HepG2 (cell line): ENCODE measurements around the gene FLT3LG. TPM values are rescaled to one million over a fixed set of nuclear protein-coding genes. Genes with fewer than 3 reads are reported as not detected.

ENCODE experiments used
- ATAC-seq: fragments of 200-7000 bp; cut with Tn5 transposase; 3 replicates; pipeline ENCODE4 v1.9.1; 2020; ENCODE audit warnings: mild to moderate bottlenecking, moderate library complexity
- BruUV-seq: library from RNA; stranded (reverse); fragments of 400-500 nt; replicated peaks from 2 replicates; lab custom pipeline; 2021; lab: Mats Ljungman, UMichigan
- CTCF ChIA-PET: fragments of 300-600 bp; formaldehyde crosslinking; extraction: SDS; loops from one replicate; lab custom pipeline; 2021; ENCODE audit warnings: low total read pairs, inconsistent platforms, low intra/inter-chr PET ratio; lab: Yijun Ruan, JAX
- POLR2A ChIA-PET: fragments of 350-600 bp; sonication (Branson Sonifier 250); formaldehyde crosslinking; loops from one replicate; lab custom pipeline; 2020; ENCODE audit warnings: antibody characterized with exemption, inconsistent platforms; lab: Yijun Ruan, JAX
- DNase-seq: peaks from one replicate; pipeline ENCODE4 v3.0.0-alpha.2; 2015; ENCODE audit warnings: low spot score
- FAIRE-seq: peaks from 3 replicates; lab custom pipeline; 2011; peaks lifted over from hg19 to GRCh38; lab: Jason Lieb, UNC
- H2AFZ ChIP-seq: one replicate; pipeline ENCODE4 v1.6.1; 2011; ENCODE audit warnings: low read length, inconsistent platforms
- H3K27ac ChIP-seq: fragments of 300-600 bp; 3 replicates; pipeline ENCODE4 v1.8.0; 2011; ENCODE audit warnings: mixed run types, mild to moderate bottlenecking, mixed read lengths, low read length, inconsistent platforms; ENCODE audit not compliant: insufficient read depth; ENCODE audit errors: extremely low read length
- H3K27me3 ChIP-seq, 2 experiments: fragments of 200-600 bp in 1 of 2; 2 replicates in 1 of 2; 3 replicates in 1 of 2; pipeline versions ENCODE4 v1.6.0 to v1.8.0; 2011; ENCODE audit warnings: low read length in 2 of 2, mild to moderate bottlenecking in 2 of 2, moderate library complexity in 2 of 2, inconsistent platforms in 1 of 2; ENCODE audit not compliant: insufficient read depth in 2 of 2, control insufficient read depth in 1 of 2
- H3K36me3 ChIP-seq, 2 experiments: fragments of 200-600 bp in 1 of 2; replicated peaks in 1 of 2; 2 replicates in 1 of 2; 3 replicates in 1 of 2; pipeline versions ENCODE4 v1.5.1 to v1.8.0; 2011; ENCODE audit warnings: low read length in 2 of 2, inconsistent platforms in 1 of 2; ENCODE audit not compliant: insufficient read depth in 2 of 2, control insufficient read depth in 1 of 2
- H3K4me1 ChIP-seq: 2 replicates; pipeline ENCODE4 v1.5.1; 2012; ENCODE audit warnings: low read length, inconsistent platforms; ENCODE audit not compliant: insufficient read depth
- H3K4me2 ChIP-seq: 2 replicates; pipeline ENCODE4 v1.6.0; 2011; ENCODE audit warnings: low read depth, low read length, inconsistent platforms
- H3K4me3 ChIP-seq, 3 experiments: fragments of 200-600 bp in 1 of 3; sonication (generic), shearing (Covaris generic) in 1 of 3; replicated peaks in 1 of 3; 2 replicates each; pipeline ENCODE4 v1.5.1; 2011 to 2016; ENCODE audit warnings: low read length in 3 of 3, inconsistent platforms in 2 of 3, low read depth in 2 of 3, mild to moderate bottlenecking in 2 of 3, control low read depth in 1 of 3, mixed read lengths in 1 of 3; ENCODE audit not compliant: insufficient read depth in 1 of 3
- H3K79me2 ChIP-seq: one replicate; pipeline ENCODE4 v1.6.1; 2011; ENCODE audit warnings: low read length, inconsistent platforms; ENCODE audit not compliant: insufficient read depth
- H3K9ac ChIP-seq: 2 replicates; pipeline ENCODE4 v1.6.0; 2011; ENCODE audit warnings: mild to moderate bottlenecking, low read depth, low read length, inconsistent platforms; ENCODE audit not compliant: insufficient read depth
- H3K9me3 ChIP-seq: 2 replicates; pipeline ENCODE4 v1.5.1; 2012; ENCODE audit warnings: mild to moderate bottlenecking, low read length
- H4K20me1 ChIP-seq: 2 replicates; pipeline ENCODE4 v1.6.0; 2011; ENCODE audit warnings: inconsistent platforms, mild to moderate bottlenecking, low read length, moderate library complexity; ENCODE audit not compliant: insufficient read depth
- ASH2L ChIP-seq: fragments of 300-600, 200-600 bp; sonication (generic); IDR thresholded peaks from 2 replicates; pipeline ENCODE4 v1.7.0; 2017; ENCODE audit warnings: low read depth, mild to moderate bottlenecking, moderate library complexity, mixed read lengths, low read length; ENCODE audit not compliant: insufficient read length
- KDM6A ChIP-seq: IDR thresholded peaks from 2 replicates; pipeline ENCODE4 v1.6.1; 2016; ENCODE audit warnings: low read depth
- MAFF ChIP-seq: IDR thresholded peaks from 2 replicates; pipeline ENCODE4 v1.6.1; 2011; ENCODE audit warnings: low read depth, low read length, improper control_type of control experiment
- MAFK ChIP-seq, 2 experiments: IDR thresholded peaks in 1 of 2; conservative IDR thresholded peaks in 1 of 2; 2 replicates each; pipeline ENCODE4 v1.6.1; 2011; ENCODE audit warnings: improper control_type of control experiment in 2 of 2, low read length in 2 of 2
- NR1H2 ChIP-seq: sonication (generic); formaldehyde crosslinking; IDR thresholded peaks from 2 replicates; pipeline ENCODE4 v1.8.1; 2022; ENCODE audit warnings: low read depth, missing genetic modification reagents, borderline replicate concordance
- NR2F2 ChIP-seq: IDR thresholded peaks from 2 replicates; pipeline ENCODE4 v1.6.1; 2012; ENCODE audit warnings: low read depth, inconsistent platforms, borderline replicate concordance
- PHB2 ChIP-seq: fragments of 450-650 bp; IDR thresholded peaks from 2 replicates; pipeline ENCODE4 v1.6.1; 2018; ENCODE audit not compliant: partially characterized antibody
- REXO4 ChIP-seq: sonication (generic); formaldehyde crosslinking; IDR thresholded peaks from 2 replicates; pipeline ENCODE4 v1.8.0; 2022; ENCODE audit warnings: missing genetic modification reagents, mild to moderate bottlenecking, borderline replicate concordance
- TEAD2 ChIP-seq: sonication (generic); formaldehyde crosslinking; IDR thresholded peaks from 2 replicates; pipeline ENCODE4 v1.9.0; 2021; ENCODE audit warnings: missing genetic modification reagents
- ZBTB33 ChIP-seq: sonication (generic); formaldehyde crosslinking; IDR thresholded peaks from 2 replicates; pipeline ENCODE4 v1.4.0; 2020; ENCODE audit warnings: missing genetic modification reagents
- ZFYVE20 ChIP-seq: sonication (generic); formaldehyde crosslinking; IDR thresholded peaks from 2 replicates; pipeline ENCODE4 v1.8.0; 2023; ENCODE audit warnings: low read depth, mild to moderate bottlenecking, moderate library complexity, missing genetic modification reagents, borderline replicate concordance
- ZNF121 ChIP-seq: sonication (generic); formaldehyde crosslinking; IDR thresholded peaks from 2 replicates; pipeline ENCODE4 v1.5.0; 2020; ENCODE audit warnings: mild to moderate bottlenecking, missing genetic modification reagents
- ZNF260 ChIP-seq: sonication (generic); formaldehyde crosslinking; IDR thresholded peaks from 2 replicates; pipeline ENCODE4 v1.4.0; 2020; ENCODE audit warnings: missing genetic modification reagents, low read depth, mild to moderate bottlenecking, borderline replicate concordance
- ZNF329 ChIP-seq: sonication (generic); formaldehyde crosslinking; IDR thresholded peaks from 2 replicates; pipeline ENCODE4 v1.9.0; 2021; ENCODE audit warnings: low read depth, mild to moderate bottlenecking, missing genetic modification reagents
- WGBS: methylation state at CpG from one replicate; pipeline ENCODE4 v1.1.6; 2017; ENCODE audit warnings: low lambda C conversion rate; 5-methylcytosine and 5-hydroxymethylcytosine counted together
- in situ Hi-C: cut with HindIII; loops from 2 replicates; pipeline ENCODE4 v1.10.0; 2017; ENCODE audit warnings: low pct_unique_long_range_greater_than_20kb; ENCODE audit not compliant: extremely low pct_ligation_motif_present
- intact Hi-C: fragments of 100-400 bp; cut with micrococcal nuclease; formaldehyde crosslinking; loops from one replicate; pipeline ENCODE4 v1.10.0; 2022; ENCODE audit not compliant: unreplicated experiment
- polyA plus RNA-seq, 8 experiments: library from polyadenylated mRNA; depleted of rRNA in 3 of 8; stranded (reverse) in 7 of 8; unstranded in 1 of 8; fragments of >200 nt; fragmentation: Illumina TruSeq in 4 of 8; extraction: Trizol in 4 of 8; gene quantifications; 2 replicates each; pipeline versions ENCODE4 v1.2.1 to v1.2.3, GENCODE V29; 2011 to 2016; ENCODE audit warnings: low read depth in 4 of 8, missing spikeins in 1 of 8, mixed read lengths in 1 of 8; ENCODE audit not compliant: insufficient read depth in 1 of 8
- total RNA-seq, 5 experiments: library from RNA; depleted of rRNA; stranded (reverse); fragments of >200 nt; fragmentation: Illumina TruSeq; extraction: Trizol; gene quantifications; 2 replicates each; pipeline ENCODE4 v1.2.3, GENCODE V29; 2016; ENCODE audit warnings: low read depth in 1 of 5

Gene FLT3LG
- total and polyA plus RNA-seq, 2 of the 13 experiments (the other 11 are each of a cell fraction or from before 2014, with no cell fraction given) = 1.5 to 2.6 TPM

- Histone ChIP-seq H3K9ac (no peak overlapping the region), H2AFZ (no peak overlapping the region), H3K79me2 (peaks cover under 1% of the 10 kb centered on the region), H3K27ac (no peak overlapping the region), H3K4me2 (no peak overlapping the region), H3K4me1 (peaks cover 5% of the 10 kb centered on the region), H4K20me1 (no peaks in the 10 kb centered on the region), H3K4me3 (no peak overlapping the region), H3K36me3 (peaks cover 2 to 5% of the 10 kb centered on the region in 2 experiments; a peak in 3 of 5 replicates), H3K27me3 (no peaks in the 10 kb centered on the region), H3K9me3 (no peaks in the 10 kb centered on the region)
- FAIRE-seq = no peak
- TF ChIP-seq ZBTB33 (CRISPR knock-in tag) (peak; percentile 79; the same call in 1 of the 2 replicates), MAFK (conservative IDR thresholded peaks at IDR 0.05 in 1 of 2, IDR thresholded peaks at IDR 0.05 in 1 of 2; ENCODE audit: low read length in 2 of 2) (peak in 1 of 2 experiments; percentile 14; a peak in 2 of 4 replicates), KDM6A (CRISPR knock-in tag) (no peak), ZNF121 (CRISPR knock-in tag) (peak; percentile 55; the same call in 1 of the 2 replicates), PHB2 (no peak), NR2F2 (no peak), ZNF260 (CRISPR knock-in tag) (no peak), REXO4 (no peak), MAFF (0 out of 2 replicates have a peak, but pooled peaks have one; percentile 15), ZNF329 (CRISPR knock-in tag) (no peak), ASH2L (no peak), TEAD2 (no peak), NR1H2 (CRISPR knock-in tag) (no peak), ZFYVE20 (no peak)
- DNase-seq = no peak
- CTCF ChIA-PET = no interaction called here
- intact Hi-C loops = no loop called here
- POLR2A ChIA-PET = interaction anchor here (1.6 to 1.7 kb wide), 2 partner anchors 31 to 67 kb away, joined by 4 to 6 read pairs; partner anchors contain the start of gene ALDH16A1
- ATAC-seq = no peak
- in situ Hi-C loops = no loop called here
- BruUV-seq = no TSS peak
- 95% methylated on average over 13 of the region's 13 CpGs for WGBS
Observed at GRCh38 chr19:49520705-49521319, 46.8 kb downstream of the FLT3LG start.
